ENCODE data around the gene ATG2B. TPM values are rescaled to one million over a fixed set of nuclear protein-coding genes. Genes with fewer than 3 reads are reported as not detected.

ATG2B gene
- total RNA-seq, 2 experiments from 2014 or later: 15.7 to 23.7 TPM

GRCh38 chr14:96231526-96232130 is 131.5 kb downstream of the ATG2B start:
- Histone ChIP-seq H3K9me3 (ENCODE audit: low read length) (no peaks in the 10 kb centered on the region), H4K20me1 (ENCODE audit: insufficient read depth, low read length) (no peaks in the 10 kb centered on the region), H3K4me1 (ENCODE audit: insufficient read depth, low read length, poor library complexity, severe bottlenecking) (no peaks in the 10 kb centered on the region), H3K9me2 (ENCODE audit: insufficient read depth, low read length) (no peaks in the 10 kb centered on the region), H3K4me2 (ENCODE audit: low read length) (no peak overlapping the region), H3K27ac (ENCODE audit: low read depth, low read length, poor library complexity, severe bottlenecking) (no peak overlapping the region), H3K4me3 (ENCODE audit: low read depth, low read length, poor library complexity, severe bottlenecking) (no peak overlapping the region), H3K79me2 (ENCODE audit: insufficient read depth, low read depth, low read length) (no peaks in the 10 kb centered on the region), H2AFZ (ENCODE audit: low read length) (no peak overlapping the region), H3K36me3 (ENCODE audit: insufficient read depth, low read length) (no peaks in the 10 kb centered on the region)
- intact Hi-C loops (cut with micrococcal nuclease; ENCODE audit: unreplicated experiment): no loop called here
- POLR2A ChIA-PET: no interaction called here
- CTCF ChIA-PET (ENCODE audit: unreplicated experiment): interaction anchor here (0.5 kb wide), 1 partner anchor 352 kb away, joined by 4 read pairs; no protein-coding TSS in a partner anchor
- no peak for DNase-seq (ENCODE audit: low spot score)
- no peak for TF ChIP-seq CTCF (conservative IDR thresholded peaks at IDR 0.05; ENCODE audit: low read length)
- TF ChIP-seq EZH2phosphoT487 (IDR thresholded peaks at IDR 0.05; ENCODE audit: borderline replicate concordance, low read depth, low read length): no peak
- BruUV-seq (replicated peaks): no TSS peak

GRCh38 chr14:96231056-96231455 is 132.1 kb downstream of the ATG2B start:
- no peak overlapping the region for H2AFZ ChIP-seq (ENCODE audit: low read length)
- H3K4me1 ChIP-seq (ENCODE audit: insufficient read depth, low read length, poor library complexity, severe bottlenecking): no peaks in the 10 kb centered on the region
- H3K36me3 ChIP-seq (ENCODE audit: insufficient read depth, low read length): no peaks in the 10 kb centered on the region
- no peak overlapping the region for H3K4me2 ChIP-seq (ENCODE audit: low read length)
- H4K20me1 ChIP-seq (ENCODE audit: insufficient read depth, low read length): no peaks in the 10 kb centered on the region
- intact Hi-C loops (cut with micrococcal nuclease; ENCODE audit: unreplicated experiment): no loop called here
- CTCF ChIA-PET (ENCODE audit: unreplicated experiment): no interaction called here
- no peak overlapping the region for H3K4me3 ChIP-seq (ENCODE audit: low read depth, low read length, poor library complexity, severe bottlenecking)
- H3K27ac ChIP-seq (ENCODE audit: low read depth, low read length, poor library complexity, severe bottlenecking): no peak overlapping the region
- H3K9me3 ChIP-seq (ENCODE audit: low read length): no peaks in the 10 kb centered on the region
- H3K79me2 ChIP-seq (ENCODE audit: insufficient read depth, low read depth, low read length): no peaks in the 10 kb centered on the region
- TF ChIP-seq EZH2phosphoT487 (IDR thresholded peaks at IDR 0.05; ENCODE audit: borderline replicate concordance, low read depth, low read length) (no peak), CTCF (conservative IDR thresholded peaks at IDR 0.05; ENCODE audit: low read length) (no peak)
- DNase-seq (ENCODE audit: low spot score): no peak
- H3K9me2 ChIP-seq (ENCODE audit: insufficient read depth, low read length): no peaks in the 10 kb centered on the region
- POLR2A ChIA-PET: no interaction called here
- no TSS peak for BruUV-seq (replicated peaks)

GRCh38 chr14:96229315-96229714 is 133.8 kb downstream of the ATG2B start:
- Histone ChIP-seq H3K27ac (ENCODE audit: low read depth, low read length, poor library complexity, severe bottlenecking) (no peak overlapping the region), H3K9me2 (ENCODE audit: insufficient read depth, low read length) (no peaks in the 10 kb centered on the region), H3K4me2 (ENCODE audit: low read length) (no peak overlapping the region), H4K20me1 (ENCODE audit: insufficient read depth, low read length) (no peaks in the 10 kb centered on the region), H3K4me3 (ENCODE audit: low read depth, low read length, poor library complexity, severe bottlenecking) (no peak overlapping the region), H2AFZ (ENCODE audit: low read length) (no peak overlapping the region), H3K9me3 (ENCODE audit: low read length) (no peaks in the 10 kb centered on the region), H3K79me2 (ENCODE audit: insufficient read depth, low read depth, low read length) (no peaks in the 10 kb centered on the region), H3K4me1 (ENCODE audit: insufficient read depth, low read length, poor library complexity, severe bottlenecking) (no peaks in the 10 kb centered on the region), H3K36me3 (ENCODE audit: insufficient read depth, low read length) (no peaks in the 10 kb centered on the region)
- ChIA-PET CTCF (ENCODE audit: unreplicated experiment) (no interaction called here), POLR2A (no interaction called here)
- intact Hi-C loops (cut with micrococcal nuclease; ENCODE audit: unreplicated experiment): no loop called here
- TF ChIP-seq CTCF (conservative IDR thresholded peaks at IDR 0.05; ENCODE audit: low read length): no peak
- TF ChIP-seq EZH2phosphoT487 (IDR thresholded peaks at IDR 0.05; ENCODE audit: borderline replicate concordance, low read depth, low read length): no peak
- no peak for DNase-seq (ENCODE audit: low spot score)
- BruUV-seq (replicated peaks): no TSS peak

All from OCI-LY7 (cell line).